Left cardiac atrium (tissue), 4 donors: Measurements from ENCODE around the gene SIK3. TPM values are rescaled to one million over a fixed set of nuclear protein-coding genes. Genes with fewer than 3 reads are reported as not detected.

Experiments used
- ATAC-seq, 2 donors: fragments of 200-7000 bp; cut with Tn5 transposase; one replicate each; pipeline ENCODE4 v1.9.1; 2020; ENCODE audit warnings: mild to moderate bottlenecking in 2 of 2, moderate library complexity in 2 of 2
- DNase-seq: peaks from one replicate; pipeline ENCODE4 v3.0.0-alpha.2; 2020
- intact Hi-C, 2 donors: fragments of 100-400 bp; cut with DNase I; formaldehyde crosslinking; loops; one replicate each; pipeline versions ENCODE4 v1.14.1 to v1.15.1; 2022 to 2023
- total RNA-seq, 2 donors: library from RNA; stranded (reverse); fragmentation: NEBNext Ultra II Directional; extraction: Animal tissue kit (Norgen Biotek cat#: 25700); gene quantifications; one replicate each; pipeline ENCODE4 v1.2.1, GENCODE V29; 2021
- donor health status: DM: no; HTN: yes; CAD: no.
- donor health status: DM: no; HTN: yes; CAD: no; lungs with severe emphysema.
- donor health status: DM: yes; HTN: yes; CAD: no.
- donor health status: Dilated cardiomyopathy.

Gene SIK3
- total RNA-seq, 2 donors from 2014 or later = 22.4 to 36.9 TPM

DNA sequence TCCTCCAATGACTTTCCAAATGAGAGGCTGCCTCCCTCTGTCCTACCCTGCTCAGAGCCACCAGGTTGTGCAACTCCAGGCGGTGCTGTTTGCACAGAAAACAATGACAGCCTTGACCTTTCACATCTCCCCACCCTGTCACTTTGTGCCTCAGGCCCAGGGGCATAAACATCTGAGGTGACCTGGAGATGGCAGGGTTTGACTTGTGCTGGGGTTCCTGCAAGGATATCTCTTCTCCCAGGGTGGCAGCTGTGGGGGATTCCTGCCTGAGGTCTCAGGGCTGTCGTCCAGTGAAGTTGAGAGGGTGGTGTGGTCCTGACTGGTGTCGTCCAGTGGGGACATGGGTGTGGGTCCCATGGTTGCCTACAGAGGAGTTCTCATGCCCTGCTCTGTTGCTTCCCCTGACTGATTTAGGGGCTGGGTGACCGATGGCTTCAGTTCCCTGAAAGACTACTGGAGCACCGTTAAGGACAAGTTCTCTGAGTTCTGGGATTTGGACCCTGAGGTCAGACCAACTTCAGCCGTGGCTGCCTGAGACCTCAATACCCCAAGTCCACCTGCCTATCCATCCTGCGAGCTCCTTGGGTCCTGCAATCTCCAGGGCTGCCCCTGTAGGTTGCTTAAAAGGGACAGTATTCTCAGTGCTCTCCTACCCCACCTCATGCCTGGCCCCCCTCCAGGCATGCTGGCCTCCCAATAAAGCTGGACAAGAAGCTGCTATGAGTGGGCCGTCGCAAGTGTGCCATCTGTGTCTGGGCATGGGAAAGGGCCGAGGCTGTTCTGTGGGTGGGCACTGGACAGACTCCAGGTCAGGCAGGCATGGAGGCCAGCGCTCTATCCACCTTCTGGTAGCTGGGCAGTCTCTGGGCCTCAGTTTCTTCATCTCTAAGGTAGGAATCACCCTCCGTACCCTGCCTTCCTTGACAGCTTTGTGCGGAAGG is 265.6 kb downstream of the SIK3 start:
- ATAC-seq = no peak
- no peak for DNase-seq

DNA sequence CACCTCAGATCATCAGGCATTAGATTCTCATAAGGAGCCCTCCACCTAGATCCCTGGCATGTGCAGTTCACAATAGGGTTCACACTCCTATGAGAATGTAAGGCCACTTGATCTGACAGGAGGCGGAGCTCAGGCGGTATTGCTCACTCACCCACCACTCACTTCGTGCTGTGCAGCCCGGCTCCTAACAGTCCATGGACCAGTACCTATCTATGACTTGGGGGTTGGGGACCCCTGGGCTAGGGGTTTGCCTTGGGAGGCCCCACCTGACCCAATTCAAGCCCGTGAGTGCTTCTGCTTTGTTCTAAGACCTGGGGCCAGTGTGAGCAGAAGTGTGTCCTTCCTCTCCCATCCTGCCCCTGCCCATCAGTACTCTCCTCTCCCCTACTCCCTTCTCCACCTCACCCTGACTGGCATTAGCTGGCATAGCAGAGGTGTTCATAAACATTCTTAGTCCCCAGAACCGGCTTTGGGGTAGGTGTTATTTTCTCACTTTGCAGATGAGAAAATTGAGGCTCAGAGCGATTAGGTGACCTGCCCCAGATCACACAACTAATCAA is 266.4 kb downstream of the SIK3 start:
- DNase-seq (no peak), ATAC-seq (no peak)
- intact Hi-C loops = loop anchor here in 1 of 2 donors (5.0 kb wide), 1 partner anchor 40 kb away; the partner anchor contains the start of gene APOA5

More for the DNA sequence above, 265.6 kb downstream of the SIK3 start:
- intact Hi-C loops = loop anchor here in 1 of 2 donors (5.0 kb wide), 1 partner anchor 40 kb away; the partner anchor contains the start of gene APOA5

DNA sequence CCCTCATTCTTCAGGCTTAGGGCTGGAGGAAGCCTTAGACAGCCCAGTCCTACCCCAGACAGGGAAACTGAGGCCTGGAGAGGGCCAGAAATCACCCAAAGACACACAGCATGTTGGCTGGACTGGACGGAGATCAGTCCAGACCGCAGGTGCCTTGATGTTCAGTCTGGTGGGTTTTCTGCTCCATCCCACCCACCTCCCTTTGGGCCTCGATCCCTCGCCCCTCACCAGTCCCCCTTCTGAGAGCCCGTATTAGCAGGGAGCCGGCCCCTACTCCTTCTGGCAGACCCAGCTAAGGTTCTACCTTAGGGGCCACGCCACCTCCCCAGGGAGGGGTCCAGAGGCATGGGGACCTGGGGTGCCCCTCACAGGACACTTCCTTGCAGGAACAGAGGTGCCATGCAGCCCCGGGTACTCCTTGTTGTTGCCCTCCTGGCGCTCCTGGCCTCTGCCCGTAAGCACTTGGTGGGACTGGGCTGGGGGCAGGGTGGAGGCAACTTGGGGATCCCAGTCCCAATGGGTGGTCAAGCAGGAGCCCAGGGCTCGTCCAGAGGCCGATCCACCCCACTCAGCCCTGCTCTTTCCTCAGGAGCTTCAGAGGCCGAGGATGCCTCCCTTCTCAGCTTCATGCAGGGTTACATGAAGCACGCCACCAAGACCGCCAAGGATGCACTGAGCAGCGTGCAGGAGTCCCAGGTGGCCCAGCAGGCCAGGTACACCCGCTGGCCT is 267.9 kb downstream of the SIK3 start:
- intact Hi-C loops = loop anchor here in 1 of 2 donors (5.0 kb wide), 1 partner anchor 38 kb away; the partner anchor contains the start of gene APOA5
- no peak for DNase-seq

DNA sequence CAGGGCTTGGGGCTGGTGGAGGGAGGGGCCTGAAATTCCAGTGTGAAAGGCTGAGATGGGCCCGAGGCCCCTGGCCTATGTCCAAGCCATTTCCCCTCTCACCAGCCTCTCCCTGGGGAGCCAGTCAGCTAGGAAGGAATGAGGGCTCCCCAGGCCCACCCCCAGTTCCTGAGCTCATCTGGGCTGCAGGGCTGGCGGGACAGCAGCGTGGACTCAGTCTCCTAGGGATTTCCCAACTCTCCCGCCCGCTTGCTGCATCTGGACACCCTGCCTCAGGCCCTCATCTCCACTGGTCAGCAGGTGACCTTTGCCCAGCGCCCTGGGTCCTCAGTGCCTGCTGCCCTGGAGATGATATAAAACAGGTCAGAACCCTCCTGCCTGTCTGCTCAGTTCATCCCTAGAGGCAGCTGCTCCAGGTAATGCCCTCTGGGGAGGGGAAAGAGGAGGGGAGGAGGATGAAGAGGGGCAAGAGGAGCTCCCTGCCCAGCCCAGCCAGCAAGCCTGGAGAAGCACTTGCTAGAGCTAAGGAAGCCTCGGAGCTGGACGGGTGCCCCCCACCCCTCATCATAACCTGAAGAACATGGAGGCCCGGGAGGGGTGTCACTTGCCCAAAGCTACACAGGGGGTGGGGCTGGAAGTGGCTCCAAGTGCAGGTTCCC is 268.6 kb downstream of the SIK3 start, which contains the start of gene APOC3:
Gene APOC3, plus strand, starts transcription at position 383 of the 659 bp plus-strand sequence. CDS start 676 bp downstream, outside the sequence.
- ATAC-seq (peak in 1 of 2 donors; percentile 66), DNase-seq (no peak)
- intact Hi-C loops = loop anchor here in 1 of 2 donors (5.0 kb wide), 1 partner anchor 37 kb away; the partner anchor contains the start of gene APOA5

More for the DNA sequence above, 267.9 kb downstream of the SIK3 start:
- ATAC-seq = no peak

DNA sequence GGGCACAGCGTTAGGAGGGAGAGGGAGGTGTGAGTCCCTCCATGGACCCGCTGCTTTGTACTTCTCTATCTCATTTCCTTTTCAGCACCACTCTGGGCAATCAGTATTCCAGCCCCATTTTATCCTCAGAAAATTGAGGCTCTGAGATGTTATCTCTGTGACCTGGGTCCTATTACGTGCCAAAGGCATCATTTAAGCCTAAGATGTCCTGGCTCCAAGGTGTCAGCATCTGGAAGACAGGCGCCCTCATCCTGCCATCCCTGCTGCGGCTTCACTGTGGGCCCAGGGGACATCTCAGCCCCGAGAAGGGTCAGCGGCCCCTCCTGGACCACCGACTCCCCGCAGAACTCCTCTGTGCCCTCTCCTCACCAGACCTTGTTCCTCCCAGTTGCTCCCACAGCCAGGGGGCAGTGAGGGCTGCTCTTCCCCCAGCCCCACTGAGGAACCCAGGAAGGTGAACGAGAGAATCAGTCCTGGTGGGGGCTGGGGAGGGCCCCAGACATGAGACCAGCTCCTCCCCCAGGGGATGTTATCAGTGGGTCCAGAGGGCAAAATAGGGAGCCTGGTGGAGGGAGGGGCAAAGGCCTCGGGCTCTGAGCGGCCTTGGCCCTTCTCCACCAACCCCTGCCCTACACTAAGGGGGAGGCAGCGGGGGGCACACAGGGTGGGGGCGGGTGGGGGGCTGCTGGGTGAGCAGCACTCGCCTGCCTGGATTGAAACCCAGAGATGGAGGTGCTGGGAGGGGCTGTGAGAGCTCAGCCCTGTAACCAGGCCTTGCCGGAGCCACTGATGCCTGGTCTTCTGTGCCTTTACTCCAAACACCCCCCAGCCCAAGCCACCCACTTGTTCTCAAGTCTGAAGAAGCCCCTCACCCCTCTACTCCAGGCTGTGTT is 269.4 kb downstream of the SIK3 start:
- ATAC-seq (no peak), DNase-seq (no peak)
- intact Hi-C loops = no loop called here

DNA sequence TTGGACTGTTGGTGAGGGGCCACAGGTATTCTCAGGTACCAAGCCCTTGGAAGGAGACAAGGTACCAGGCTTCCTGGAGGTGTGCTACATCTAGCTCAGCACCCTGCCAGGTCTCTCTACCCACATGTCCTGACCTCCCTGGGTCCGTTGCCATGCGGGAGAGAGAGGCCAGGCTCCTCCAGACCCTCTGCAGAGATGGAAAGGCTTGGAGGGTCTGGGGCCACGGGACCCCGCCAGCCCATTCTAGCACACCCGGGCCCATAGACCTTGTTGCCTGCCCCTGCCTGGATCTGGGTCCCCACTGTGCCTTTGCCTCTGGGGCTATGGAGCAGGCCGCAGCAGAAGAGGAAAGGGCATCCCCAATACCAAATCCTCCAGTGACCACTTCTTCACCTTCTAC is 270.8 kb downstream of the SIK3 start:
- DNase-seq = no peak
- intact Hi-C loops = no loop called here
- no peak for ATAC-seq

DNA sequence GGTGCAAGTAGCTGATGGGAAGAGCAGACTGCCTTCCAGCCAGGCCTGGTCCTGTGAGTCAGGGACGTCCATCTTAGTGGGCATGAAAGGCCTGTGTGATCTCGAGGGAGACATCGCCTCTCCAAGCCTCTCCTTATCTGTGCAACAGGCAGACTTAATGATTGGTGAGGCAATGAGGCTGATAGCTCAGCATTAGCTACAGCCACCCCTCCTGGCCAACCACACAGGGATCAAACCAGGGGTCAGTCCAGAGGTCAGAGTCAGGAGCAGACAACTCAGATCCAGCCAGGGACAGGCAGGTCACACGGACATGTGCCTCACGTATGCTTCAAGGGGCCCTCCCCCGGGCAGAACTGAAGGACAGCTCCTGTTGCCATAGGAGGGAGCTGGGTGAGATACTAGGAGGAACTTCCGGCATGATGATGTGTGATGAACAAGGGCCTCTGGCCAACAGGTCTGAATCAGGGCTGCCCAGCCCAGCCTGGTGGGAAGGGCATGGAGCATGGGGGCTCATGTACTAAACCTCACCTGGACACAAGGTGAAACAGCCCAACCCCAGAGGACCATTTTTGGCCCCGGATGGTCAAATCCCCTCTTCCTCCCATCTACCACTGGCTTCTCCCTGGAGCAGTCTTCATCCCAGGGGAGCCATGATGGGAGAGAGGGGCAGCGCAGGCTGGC is 271.3 kb downstream of the SIK3 start:
- intact Hi-C loops = no loop called here
- ATAC-seq (no peak), DNase-seq (no peak)

DNA sequence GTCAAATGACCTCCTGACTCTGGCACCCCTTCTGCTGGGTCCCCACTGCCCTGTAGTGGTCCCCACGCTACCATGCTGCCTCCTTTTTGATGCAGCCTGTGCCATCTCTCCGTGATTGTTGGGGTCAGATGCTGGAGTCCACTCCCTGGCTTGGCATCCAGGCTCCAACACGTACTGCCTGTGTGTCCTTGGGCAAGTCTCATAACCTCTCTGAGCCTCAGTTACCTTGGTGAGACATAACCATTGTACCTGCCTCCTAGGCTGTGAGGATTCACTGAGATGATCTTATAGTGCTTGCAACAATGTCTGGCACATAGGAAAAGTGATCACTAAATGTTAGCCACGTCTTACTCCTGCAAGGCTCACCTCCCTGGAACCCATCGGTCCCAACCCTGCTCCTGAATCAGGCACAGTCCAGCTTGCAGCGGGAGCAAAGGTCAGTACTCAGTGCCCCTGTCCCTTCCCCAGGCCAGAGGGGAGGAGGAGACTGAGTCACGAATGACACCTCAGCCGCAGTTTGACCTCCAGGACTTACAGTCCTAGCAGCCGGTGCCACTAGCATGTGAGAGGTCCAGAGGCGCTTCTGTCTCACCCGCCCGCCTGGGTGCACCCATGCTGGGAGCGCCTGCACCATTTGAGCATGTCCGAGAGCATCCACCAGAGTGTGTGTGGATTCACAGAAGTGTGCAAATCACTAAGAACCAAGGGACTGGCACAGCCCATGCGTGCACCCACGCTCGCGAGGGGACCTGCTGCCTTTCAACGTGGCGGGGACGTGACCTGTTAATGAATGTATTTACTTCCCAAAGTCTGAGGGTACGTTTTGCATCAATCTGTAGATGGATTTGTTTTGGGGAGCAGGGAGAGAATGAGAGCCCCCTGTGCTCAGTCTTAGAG is 272.1 kb downstream of the SIK3 start:
- no peak for ATAC-seq
- no peak for DNase-seq
- intact Hi-C loops = no loop called here

DNA sequence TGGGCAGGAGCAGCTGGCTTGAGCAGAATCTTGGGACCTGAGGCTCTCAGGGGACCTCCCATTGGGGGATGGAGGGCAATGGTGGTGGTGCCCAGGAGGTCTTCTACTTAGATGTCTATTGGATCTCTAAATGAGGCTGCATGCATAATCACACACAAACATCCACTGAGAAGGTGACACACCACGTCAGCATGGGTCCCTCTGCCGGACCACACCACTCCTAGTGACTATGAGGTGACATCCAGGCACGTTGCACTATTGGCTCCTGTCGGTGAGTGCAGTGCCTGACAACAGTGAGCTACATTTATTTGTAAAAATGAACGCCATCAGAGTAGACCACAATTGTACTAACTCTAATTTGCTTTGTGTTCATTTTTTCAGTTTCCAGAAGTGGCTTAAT is 272.8 kb downstream of the SIK3 start:
- intact Hi-C loops = no loop called here
- ATAC-seq = no peak

DNA sequence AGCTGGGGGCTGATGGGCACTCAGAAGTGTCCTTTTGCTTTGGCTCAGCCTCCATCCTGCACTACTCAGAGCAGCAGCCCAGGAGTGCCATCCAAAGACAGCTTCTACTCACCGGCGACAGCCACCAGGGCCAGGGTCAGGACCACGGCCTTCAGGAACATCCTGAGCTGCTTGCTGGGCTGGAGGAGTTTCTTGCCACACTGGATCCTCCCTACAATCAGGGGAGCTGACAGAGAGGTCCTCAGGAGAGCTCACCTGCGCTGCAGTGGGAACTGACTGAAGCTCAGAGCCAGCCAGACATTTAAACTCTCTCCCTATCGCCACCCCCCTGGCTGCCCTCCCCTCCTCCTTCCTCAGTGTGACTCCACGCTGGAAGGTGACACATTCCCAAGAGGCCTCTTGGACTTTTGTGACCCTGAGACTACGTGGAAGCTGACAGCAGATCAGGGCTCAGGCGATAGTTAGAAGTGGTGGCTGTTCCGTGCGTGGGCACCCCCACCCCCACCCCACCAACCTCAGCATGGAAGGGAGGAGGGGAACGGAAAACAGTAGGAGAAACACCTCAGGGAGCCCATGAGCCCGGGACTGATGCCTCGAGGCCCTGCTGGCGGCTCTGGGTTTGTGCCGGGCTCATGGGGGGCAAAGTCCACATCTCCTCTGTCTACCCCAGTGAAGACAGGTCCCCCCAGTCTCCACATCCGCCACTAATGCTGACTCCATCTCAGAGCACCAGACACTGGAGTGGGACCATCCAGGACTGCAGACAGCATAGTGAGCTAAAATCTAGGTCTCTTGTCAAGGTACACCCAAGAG is 275.0 kb downstream of the SIK3 start, which contains the start of gene APOA4:
Gene APOA4, minus strand, starts transcription at position 274 of the 813 bp plus-strand sequence. Its CDS starts 113 bp downstream, at position 161.
- intact Hi-C loops = no loop called here

More for the DNA sequence above, 272.8 kb downstream of the SIK3 start:
- DNase-seq = no peak

DNA sequence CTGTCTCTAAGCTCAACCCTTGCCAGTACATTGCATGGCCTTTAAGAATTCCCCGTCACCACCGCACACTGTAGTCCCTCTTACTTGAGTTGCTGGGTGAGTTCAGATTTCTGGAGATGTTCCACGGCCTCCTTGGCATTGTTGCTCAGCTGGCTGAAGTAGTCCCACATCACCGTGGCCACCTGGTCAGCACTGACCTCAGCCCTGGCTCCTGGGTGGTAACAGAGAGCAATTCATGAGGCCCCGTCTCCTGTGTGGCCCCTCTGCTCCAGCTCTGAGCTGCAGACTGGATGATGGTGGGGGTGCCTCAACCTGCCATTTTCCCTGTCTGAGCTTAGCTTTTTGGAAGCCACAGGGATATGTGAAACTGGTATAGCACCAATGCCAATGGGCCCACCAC is 275.7 kb downstream of the SIK3 start:
- ATAC-seq = peak in 1 of 2 donors; percentile 12
- DNase-seq = no peak
- intact Hi-C loops = no loop called here

More for the DNA sequence above, 275.0 kb downstream of the SIK3 start, which contains the start of gene APOA4:
- peak in 1 of 2 donors; percentile 30 for ATAC-seq
- no peak for DNase-seq

DNA sequence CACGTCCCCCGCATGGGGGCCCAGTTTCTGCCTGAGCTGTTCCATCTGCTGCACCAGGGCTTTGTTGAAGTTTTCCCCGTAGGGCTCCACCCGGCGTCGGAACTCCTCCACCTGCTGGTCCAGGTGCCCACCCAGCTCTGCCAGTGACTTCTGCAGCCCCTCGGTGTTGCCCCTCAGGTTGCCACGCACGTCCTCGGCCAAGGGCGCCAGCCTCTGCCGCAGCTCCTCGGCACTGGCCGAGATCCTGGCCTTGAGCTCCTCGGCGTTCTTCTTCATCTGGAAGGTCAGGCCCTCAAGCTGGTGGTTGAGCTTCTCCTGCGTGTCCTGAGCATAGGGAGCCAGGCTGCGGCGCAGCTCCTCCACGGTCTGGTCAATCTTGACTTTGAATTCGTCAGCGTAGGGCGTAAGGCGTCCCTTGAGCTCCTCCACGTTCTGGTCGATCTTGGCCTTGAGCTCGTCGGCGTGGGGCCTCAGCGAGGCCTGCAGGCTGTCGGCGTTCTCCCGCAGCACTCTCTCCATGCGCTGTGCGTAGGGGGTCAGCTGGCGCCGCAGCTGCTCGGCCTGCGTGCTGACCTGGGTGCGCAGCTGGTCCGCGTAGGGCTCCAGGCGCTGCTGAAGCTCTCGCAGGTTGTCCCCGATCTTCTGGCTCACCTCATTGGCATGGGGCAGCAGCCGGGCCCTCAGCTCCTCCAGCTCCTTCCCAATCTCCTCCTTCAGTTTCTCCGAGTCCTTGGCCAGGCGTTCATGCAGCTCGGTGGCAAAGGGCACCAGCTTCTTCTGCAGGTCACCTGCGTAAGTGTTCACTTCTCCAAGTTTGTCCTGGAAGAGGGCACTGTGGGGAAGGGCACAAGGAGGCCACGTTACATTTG is 276.9 kb downstream of the SIK3 start:
- DNase-seq (no peak), ATAC-seq (no peak)

DNA sequence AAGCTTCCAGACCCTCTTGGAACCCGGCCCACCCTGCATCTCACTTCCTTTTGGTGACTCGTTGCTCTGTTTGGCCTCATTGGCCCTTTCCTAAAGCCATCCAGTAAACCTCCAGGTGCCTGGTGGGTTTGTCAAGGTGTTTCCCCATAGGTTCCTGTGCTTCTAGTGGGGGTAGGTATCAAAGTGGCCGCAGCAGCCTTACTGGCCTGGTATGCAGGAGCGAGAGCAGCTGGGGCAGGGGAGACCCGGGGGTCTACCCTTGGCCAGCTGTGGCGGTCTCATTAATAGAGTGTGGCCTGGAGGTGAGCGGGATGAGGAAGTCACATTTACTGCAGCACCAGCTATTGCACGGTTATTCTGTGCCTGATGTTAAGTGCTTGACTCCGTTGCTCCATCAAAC is 279.2 kb downstream of the SIK3 start:
- no peak for ATAC-seq
- intact Hi-C loops = no loop called here
- DNase-seq = no peak

More for the DNA sequence above, 276.9 kb downstream of the SIK3 start:
- intact Hi-C loops = no loop called here

DNA sequence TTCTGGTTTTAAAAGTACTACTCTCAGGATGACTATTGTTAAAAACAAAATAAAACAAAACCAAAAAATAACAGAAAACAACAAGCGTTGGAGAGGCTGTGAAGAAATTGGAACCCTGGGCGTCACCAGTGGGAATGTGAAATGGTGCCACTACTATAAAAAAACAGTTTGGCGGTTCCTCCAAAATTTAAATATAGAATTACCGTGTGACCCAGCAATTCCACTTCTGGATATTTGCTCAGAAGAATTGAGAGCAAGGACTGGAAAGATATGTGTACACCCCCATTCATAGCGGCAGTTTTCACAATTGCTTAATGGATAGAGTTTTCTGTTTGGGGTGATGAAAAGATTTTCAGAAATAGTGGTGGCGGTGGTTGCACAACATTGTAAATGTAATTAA is 283.7 kb downstream of the SIK3 start:
- intact Hi-C loops = no loop called here

More for the DNA sequence above, 283.7 kb downstream of the SIK3 start:
- no peak for ATAC-seq
- no peak for DNase-seq
